H1 (cell line): ENCODE results near the gene BCAP31. TPM values are rescaled to one million over a fixed set of nuclear protein-coding genes. Genes with fewer than 3 reads are reported as not detected.

Experiments used
- RAD21 ChIP-seq, 2 experiments: IDR thresholded peaks in 1 of 2; conservative IDR thresholded peaks in 1 of 2; 2 replicates each; pipeline ENCODE4 v1.6.1; 2011; ENCODE audit warnings: low read depth in 2 of 2, low read length in 2 of 2, improper control_type of control experiment in 1 of 2, inconsistent platforms in 1 of 2, mild to moderate bottlenecking in 1 of 2, moderate library complexity in 1 of 2
- polyA plus RNA-seq, 7 experiments: library from polyadenylated mRNA; depleted of rRNA in 3 of 7; stranded (reverse) in 5 of 7; unstranded in 2 of 7; fragments of >200 nt in 5 of 7; fragments of 200-250 nt in 2 of 7; gene quantifications; 1 replicate in 5 of 7; 2 replicates in 1 of 7; 4 replicates in 1 of 7; pipeline versions ENCODE4 v1.2.1 to v1.2.3, GENCODE V29; 2011 to 2013; ENCODE audit warnings: missing spikeins in 2 of 7, mixed read lengths in 2 of 7
- total RNA-seq: library from RNA; stranded (reverse); fragmentation: NEBNext Ultra II Directional; extraction: Animal tissue kit (Norgen Biotek cat#: 25700); gene quantifications from 2 replicates; pipeline ENCODE4 v1.2.1, GENCODE V29; 2021

Gene BCAP31
- total and polyA plus RNA-seq, 2 of the 8 experiments (the other 6 are each of a cell fraction or from before 2014, with no cell fraction given), result 136 to 159 TPM

- no peak for TF ChIP-seq RAD21 (IDR thresholded peaks at IDR 0.05 in 1 of 2, conservative IDR thresholded peaks at IDR 0.05 in 1 of 2; ENCODE audit: low read depth in 2 of 2, low read length in 2 of 2)
Observed at GRCh38 chrX:153740631-153741222, 16.5 kb upstream of the BCAP31 start (continued).
